A549 (cell line): ENCODE measurements around the gene PTMS. TPM values are rescaled to one million over a fixed set of nuclear protein-coding genes. Genes with fewer than 3 reads are reported as not detected.

ENCODE experiments used
- ATAC-seq, 2 experiments: fragments of 200-7000 bp in 1 of 2; fragments of >200 bp in 1 of 2; cut with Nextera tagmentation in 1 of 2; cut with Tn5 transposase in 1 of 2; 3 replicates each; pipeline versions ENCODE4 v1.8.0 to v1.9.1; 2018 to 2020; ENCODE audit warnings: mild to moderate bottlenecking in 1 of 2, moderate library complexity in 1 of 2
- CTCF ChIA-PET: fragments of 300-600 bp; sonication (Branson Sonifier 250); formaldehyde crosslinking; extraction: SDS; loops from one replicate; lab custom pipeline; 2021; ENCODE audit warnings: antibody characterized with exemption, inconsistent platforms; lab: Yijun Ruan, JAX
- POLR2A ChIA-PET: fragments of 350-600 bp; formaldehyde crosslinking; extraction: SDS; loops from one replicate; lab custom pipeline; 2021; ENCODE audit warnings: antibody characterized with exemption, inconsistent platforms; lab: Yijun Ruan, JAX
- DNase-seq, 2 experiments: peaks; one replicate each; pipeline versions ENCODE4 v3.0.0 to v3.0.0-alpha.2; 2011 to 2016; ENCODE audit warnings: low read depth in 1 of 2, low spot score in 1 of 2
- FAIRE-seq: peaks from 2 replicates; lab custom pipeline; 2011; peaks lifted over from hg19 to GRCh38; lab: Jason Lieb, UNC
- H3K27ac ChIP-seq, 2 experiments: fragments of >200 bp; sonication (Bioruptor Twin); formaldehyde crosslinking; 3 replicates each; pipeline ENCODE4 v1.5.1; 2016 to 2017
- H3K4me1 ChIP-seq: fragments of >200 bp; sonication (Bioruptor Twin); formaldehyde crosslinking; 3 replicates; pipeline ENCODE4 v1.6.1; 2016
- H3K4me2 ChIP-seq: fragments of >200 bp; sonication (Bioruptor Twin); formaldehyde crosslinking; 3 replicates; pipeline ENCODE4 v1.6.1; 2016
- H3K4me3 ChIP-seq: fragments of >200 bp; sonication (Bioruptor Twin); formaldehyde crosslinking; 3 replicates; pipeline ENCODE4 v1.5.1; 2016
- H3K9me3 ChIP-seq: fragments of >200 bp; sonication (Bioruptor Twin); formaldehyde crosslinking; 3 replicates; pipeline ENCODE4 v1.6.1; 2016
- ATOH8 ChIP-seq: fragments of 250-450 bp; sonication (Bioruptor Pico); IDR thresholded peaks from 2 replicates; pipeline ENCODE4 v1.5.0; 2020; ENCODE audit warnings: low read depth, mild to moderate bottlenecking, moderate library complexity
- BCL3 ChIP-seq: fragments of >200 bp; sonication (Bioruptor Twin); formaldehyde crosslinking; IDR thresholded peaks from 3 replicates; pipeline ENCODE4 v1.6.1; 2016
- CBX2 ChIP-seq: fragments of 200-600 bp; sonication (generic); IDR thresholded peaks from 2 replicates; pipeline ENCODE4 v1.6.1; 2016; ENCODE audit warnings: low read depth, mild to moderate bottlenecking, borderline replicate concordance
- CBX8 ChIP-seq: fragments of 200-600 bp; sonication (generic); IDR thresholded peaks from 2 replicates; pipeline ENCODE4 v1.6.1; 2016
- E2F6 ChIP-seq: IDR thresholded peaks from 2 replicates; pipeline ENCODE4 v1.6.1; 2012; ENCODE audit warnings: low read depth, borderline replicate concordance
- EHF ChIP-seq: fragments of 250-450 bp; sonication (Bioruptor Pico); IDR thresholded peaks from 2 replicates; pipeline ENCODE4 v1.5.0; 2020; ENCODE audit warnings: mild to moderate bottlenecking
- HDAC2 ChIP-seq: fragments of 200-600 bp; sonication (generic); IDR thresholded peaks from 2 replicates; pipeline ENCODE4 v1.6.1; 2016
- HEYL ChIP-seq: fragments of 250-450 bp; sonication (Bioruptor Pico); IDR thresholded peaks from 2 replicates; pipeline ENCODE4 v1.8.0; 2021; ENCODE audit warnings: mild to moderate bottlenecking, moderate library complexity
- HMGXB4 ChIP-seq: fragments of 250-450 bp; sonication (Bioruptor Pico); IDR thresholded peaks from 2 replicates; pipeline ENCODE4 v1.5.0; 2021; ENCODE audit warnings: mild to moderate bottlenecking, moderate library complexity, borderline replicate concordance
- HOXB13 ChIP-seq: fragments of 250-450 bp; sonication (Bioruptor Pico); IDR thresholded peaks from 2 replicates; pipeline ENCODE4 v1.5.0; 2020; ENCODE audit warnings: low read depth, mild to moderate bottlenecking, moderate library complexity
- HOXB5 ChIP-seq: fragments of 250-450 bp; sonication (Bioruptor Pico); IDR thresholded peaks from 2 replicates; pipeline ENCODE4 v1.5.0; 2020; ENCODE audit warnings: mild to moderate bottlenecking, moderate library complexity
- MAZ ChIP-seq: fragments of 150-350 bp; IDR thresholded peaks from 2 replicates; pipeline ENCODE4 v1.6.1; 2014; ENCODE audit warnings: antibody characterized with exemption, low read depth, low read length, borderline replicate concordance
- NPAS2 ChIP-seq: fragments of 250-450 bp; sonication (Bioruptor Pico); IDR thresholded peaks from 2 replicates; pipeline ENCODE4 v1.8.0; 2022; ENCODE audit warnings: mild to moderate bottlenecking, moderate library complexity, borderline replicate concordance
- RAD21 ChIP-seq, 2 experiments: fragments of >200 bp in 1 of 2; sonication (Bioruptor Twin) in 1 of 2; formaldehyde crosslinking in 1 of 2; IDR thresholded peaks in 1 of 2; conservative IDR thresholded peaks in 1 of 2; 2 replicates in 1 of 2; 3 replicates in 1 of 2; pipeline ENCODE4 v1.6.1; 2012 to 2018; ENCODE audit warnings: inconsistent platforms in 1 of 2
- RARB ChIP-seq: fragments of 250-450 bp; sonication (Bioruptor Pico); IDR thresholded peaks from 2 replicates; pipeline ENCODE4 v1.8.0; 2021; ENCODE audit warnings: mild to moderate bottlenecking, moderate library complexity
- RCOR1 ChIP-seq: fragments of 150-350 bp; IDR thresholded peaks from 2 replicates; pipeline ENCODE4 v1.6.1; 2014; ENCODE audit warnings: antibody characterized with exemption, low read length, low read depth
- RFX5 ChIP-seq: fragments of 450-650 bp; IDR thresholded peaks from 2 replicates; pipeline ENCODE4 v1.7.1; 2014; ENCODE audit warnings: antibody characterized with exemption, mild to moderate bottlenecking, moderate library complexity
- ZSCAN20 ChIP-seq: fragments of 250-450 bp; sonication (Bioruptor Pico); IDR thresholded peaks from 2 replicates; pipeline ENCODE4 v1.8.0; 2022; ENCODE audit warnings: mild to moderate bottlenecking, moderate library complexity
- WGBS: methylation state at CpG from one replicate; pipeline ENCODE4 v1.1.6; 2017; ENCODE audit errors: missing lambda C conversion rate; 5-methylcytosine and 5-hydroxymethylcytosine counted together
- polyA plus RNA-seq, 4 experiments: library from polyadenylated mRNA; depleted of rRNA in 3 of 4; stranded (reverse); fragments of >200 nt; fragmentation: RNase III in 1 of 4; extraction: RNeasy Plus Mini Kit Qiagen cat#74134 plus additional on column Dnase treatment in 1 of 4; gene quantifications; 2 replicates in 3 of 4; 3 replicates in 1 of 4; pipeline ENCODE4 v1.2.3, GENCODE V29; 2011 to 2017
- TF ChIP-seq, protein P1 (sequence below): fragments of 150-350 bp; IDR thresholded peaks from 2 replicates; pipeline ENCODE4 v1.6.1; 2014; ENCODE audit warnings: low read depth, mild to moderate bottlenecking, low read length

PTMS gene
- polyA plus RNA-seq, 2 of the 4 experiments (the other 2 are of a cell fraction), result 391 to 1,195 TPM

- H3K4me1 ChIP-seq, result peaks cover 54% of the 10 kb centered on the region
- ChIA-PET POLR2A (interaction anchor here (2.0 to 5.1 kb wide), 2 partner anchors 16 to 17 kb away, joined by 11 to 118 read pairs; partner anchors contain the start of gene MLF2), CTCF (interaction anchor here (0.7 to 26.0 kb wide), 6 partner anchors 12 to 407 kb away, joined by 3 to 670 read pairs (median 47); partner anchors contain the start of genes CD4 and MLF2)
- no peak for FAIRE-seq
- H3K27ac ChIP-seq, result peak overlapping the region in 1 of 2 experiments; percentile 99; a peak in 2 of 6 replicates
- ATAC-seq, result no peak
- DNase-seq, result no peak
- TF ChIP-seq RCOR1 (no peak), HOXB13 (no peak), EHF (CRISPR knock-in tag) (no peak), CBX2 (no peak)
- WGBS, result 64% methylated on average over 4 of the region's 4 CpGs
- H3K4me3 ChIP-seq, result no peak overlapping the region
- H3K4me2 ChIP-seq, result peak overlapping the region; percentile 86
- H3K9me3 ChIP-seq, result no peaks in the 10 kb centered on the region
Observed at GRCh38 chr12:6769666-6770065, 3.5 kb downstream of the PTMS start.

GRCh38 chr12:6770094-6770493, 3.9 kb downstream of the PTMS start:
- TF ChIP-seq, protein P1, sequence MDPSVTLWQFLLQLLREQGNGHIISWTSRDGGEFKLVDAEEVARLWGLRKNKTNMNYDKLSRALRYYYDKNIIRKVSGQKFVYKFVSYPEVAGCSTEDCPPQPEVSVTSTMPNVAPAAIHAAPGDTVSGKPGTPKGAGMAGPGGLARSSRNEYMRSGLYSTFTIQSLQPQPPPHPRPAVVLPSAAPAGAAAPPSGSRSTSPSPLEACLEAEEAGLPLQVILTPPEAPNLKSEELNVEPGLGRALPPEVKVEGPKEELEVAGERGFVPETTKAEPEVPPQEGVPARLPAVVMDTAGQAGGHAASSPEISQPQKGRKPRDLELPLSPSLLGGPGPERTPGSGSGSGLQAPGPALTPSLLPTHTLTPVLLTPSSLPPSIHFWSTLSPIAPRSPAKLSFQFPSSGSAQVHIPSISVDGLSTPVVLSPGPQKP, result no peak
- no peak for TF ChIP-seq ZSCAN20
- TF ChIP-seq HOXB5 (CRISPR knock-in tag), result no peak
- no peak for TF ChIP-seq NPAS2 (CRISPR knock-in tag)
- no peak for TF ChIP-seq CBX8
- TF ChIP-seq HEYL, result no peak
- TF ChIP-seq MAZ, result no peak
- no peak for TF ChIP-seq RFX5
- no peak for TF ChIP-seq HOXB13
- TF ChIP-seq RARB (CRISPR knock-in tag), result no peak
- no peak for TF ChIP-seq BCL3
- TF ChIP-seq HDAC2, result no peak
- no peak for TF ChIP-seq CBX2
- no peak for TF ChIP-seq ATOH8 (CRISPR knock-in tag)
- no peak for TF ChIP-seq RAD21 (conservative IDR thresholded peaks at IDR 0.05 in 1 of 2, IDR thresholded peaks at IDR 0.05 in 1 of 2)
- no peak for TF ChIP-seq HMGXB4 (CRISPR knock-in tag)
- TF ChIP-seq E2F6, result no peak
- TF ChIP-seq EHF (CRISPR knock-in tag), result no peak
- FAIRE-seq (no peak), DNase-seq (no peak), ATAC-seq (no peak)
- no peak overlapping the region for H3K4me3 ChIP-seq
- ChIA-PET POLR2A (interaction anchor here (2.0 kb wide), 1 partner anchor 17 kb away, joined by 11 read pairs; the partner anchor contains the start of gene MLF2), CTCF (interaction anchor here (0.7 to 26.0 kb wide), 6 partner anchors 13 to 408 kb away, joined by 3 to 670 read pairs (median 24); partner anchors contain the start of genes CD4, GPR162 and MLF2)
- H3K27ac ChIP-seq, result peak overlapping the region in 1 of 2 experiments; percentile 22; a peak in 1 of 6 replicates
- WGBS, result 87% methylated on average over 12 of the region's 12 CpGs
- peak overlapping the region; percentile 86; the same call in 1 of the 3 replicates for H3K4me2 ChIP-seq
- H3K9me3 ChIP-seq, result no peaks in the 10 kb centered on the region
- peaks cover 50% of the 10 kb centered on the region for H3K4me1 ChIP-seq
